IMR-90 (cell line): ENCODE data around the gene PDCD6IP. TPM values are rescaled to one million over a fixed set of nuclear protein-coding genes. Genes with fewer than 3 reads are reported as not detected.

Experiments used
- ATAC-seq: fragments of 200-7000 bp; cut with Tn5 transposase; 2 replicates; pipeline ENCODE4 v1.9.1; 2020; ENCODE audit warnings: low read depth, mild to moderate bottlenecking, moderate library complexity
- BruUV-seq: library from RNA; stranded (reverse); fragments of 400-500 nt; replicated peaks from 2 replicates; lab custom pipeline; 2021; lab: Mats Ljungman, UMichigan
- CTCF ChIA-PET: fragments of 300-600 bp; formaldehyde crosslinking; extraction: SDS; loops from one replicate; lab custom pipeline; 2021; ENCODE audit warnings: antibody characterized with exemption; lab: Yijun Ruan, JAX
- POLR2A ChIA-PET: fragments of 300-600 bp; sonication (Branson Sonifier 250); formaldehyde crosslinking; loops from one replicate; lab custom pipeline; 2022; ENCODE audit warnings: antibody characterized with exemption; ENCODE audit not compliant: unreplicated experiment; lab: Charles Lee
- DNase-seq: peaks from one replicate; pipeline ENCODE4 v3.0.0; 2013
- H2AFZ ChIP-seq: replicated peaks from 2 replicates; pipeline ENCODE3; 2013; ENCODE audit warnings: low read length, mild to moderate bottlenecking; ENCODE audit not compliant: poor library complexity
- H2AK5ac ChIP-seq: 2 replicates; pipeline ENCODE4 v1.6.1; 2013; ENCODE audit warnings: low read depth, low read length, inconsistent platforms
- H2AK9ac ChIP-seq: replicated peaks from 2 replicates; pipeline ENCODE3; 2013; ENCODE audit warnings: mild to moderate bottlenecking, low read depth, low read length, moderate library complexity; ENCODE audit not compliant: poor library complexity
- H2BK120ac ChIP-seq: 2 replicates; pipeline ENCODE4 v1.6.1; 2013; ENCODE audit warnings: low read depth, low read length, inconsistent platforms
- H2BK15ac ChIP-seq: 3 replicates; pipeline ENCODE4 v1.6.1; 2013; ENCODE audit warnings: low read depth, low read length, inconsistent platforms
- H2BK20ac ChIP-seq: 2 replicates; pipeline ENCODE4 v1.6.1; 2013; ENCODE audit warnings: low read depth, mild to moderate bottlenecking, inconsistent platforms, low read length, moderate library complexity
- H2BK5ac ChIP-seq: 2 replicates; pipeline ENCODE4 v1.6.1; 2013; ENCODE audit warnings: mild to moderate bottlenecking, low read depth, low read length, inconsistent platforms; ENCODE audit not compliant: poor library complexity, severe bottlenecking
- H3K14ac ChIP-seq: replicated peaks from 2 replicates; pipeline ENCODE4 v1.6.1; 2013; ENCODE audit warnings: low read depth, low read length, inconsistent platforms
- H3K18ac ChIP-seq: 2 replicates; pipeline ENCODE4 v1.6.1; 2013; ENCODE audit warnings: low read depth, low read length, control low read depth
- H3K23ac ChIP-seq: 2 replicates; pipeline ENCODE4 v1.6.1; 2013; ENCODE audit warnings: low read depth, low read length, inconsistent platforms
- H3K27ac ChIP-seq: 2 replicates; pipeline ENCODE4 v1.5.1; 2013; ENCODE audit warnings: mild to moderate bottlenecking, control low read depth, low read length; ENCODE audit not compliant: insufficient read depth
- H3K27me3 ChIP-seq: 2 replicates; pipeline ENCODE4 v1.6.1; 2013; ENCODE audit warnings: low read length; ENCODE audit not compliant: control insufficient read depth, insufficient read depth
- H3K36me3 ChIP-seq: 2 replicates; pipeline ENCODE4 v1.6.1; 2013; ENCODE audit warnings: low read length, mixed read lengths; ENCODE audit not compliant: control insufficient read depth, insufficient read depth
- H3K4ac ChIP-seq: 2 replicates; pipeline ENCODE4 v1.6.1; 2013; ENCODE audit warnings: low read depth, low read length, inconsistent platforms
- H3K4me1 ChIP-seq: 2 replicates; pipeline ENCODE4 v1.6.1; 2013; ENCODE audit warnings: low read length, mixed read lengths; ENCODE audit not compliant: control insufficient read depth, insufficient read depth
- H3K4me2 ChIP-seq: 2 replicates; pipeline ENCODE4 v1.6.1; 2013; ENCODE audit warnings: low read depth, mild to moderate bottlenecking, control low read depth, low read length, moderate library complexity
- H3K4me3 ChIP-seq: 2 replicates; pipeline ENCODE4 v1.5.1; 2013; ENCODE audit warnings: low read depth, mild to moderate bottlenecking, control low read depth, low read length, moderate library complexity; ENCODE audit not compliant: insufficient read depth
- H3K56ac ChIP-seq: 2 replicates; pipeline ENCODE4 v1.6.1; 2013; ENCODE audit warnings: low read length, inconsistent platforms; ENCODE audit not compliant: insufficient read depth; ENCODE audit errors: extremely low read depth
- H3K79me1 ChIP-seq, 2 experiments: 2 replicates each; pipeline ENCODE4 v1.6.1; 2013; ENCODE audit warnings: low read length in 2 of 2, inconsistent platforms in 1 of 2, low read depth in 1 of 2
- H3K9ac ChIP-seq: 2 replicates; pipeline ENCODE4 v1.6.1; 2013; ENCODE audit warnings: low read depth, low read length, control low read depth
- H3K9me1 ChIP-seq: 2 replicates; pipeline ENCODE4 v1.6.1; 2013; ENCODE audit warnings: low read length, inconsistent platforms; ENCODE audit not compliant: insufficient read depth
- H3K9me3 ChIP-seq: 2 replicates; pipeline ENCODE4 v1.6.1; 2013; ENCODE audit warnings: low read length; ENCODE audit not compliant: control insufficient read depth, insufficient read depth
- H4K20me1 ChIP-seq: 2 replicates; pipeline ENCODE4 v1.6.1; 2013; ENCODE audit warnings: low read length, inconsistent platforms; ENCODE audit not compliant: insufficient read depth
- H4K5ac ChIP-seq: 2 replicates; pipeline ENCODE4 v1.6.1; 2013; ENCODE audit warnings: mild to moderate bottlenecking, low read depth, low read length, control low read depth
- H4K8ac ChIP-seq, 2 experiments: 2 replicates each; pipeline ENCODE4 v1.6.1; 2013; ENCODE audit warnings: low read depth in 2 of 2, low read length in 2 of 2, control low read depth in 1 of 2, inconsistent platforms in 1 of 2
- H4K91ac ChIP-seq: 2 replicates; pipeline ENCODE4 v1.6.1; 2013; ENCODE audit warnings: low read depth, low read length, inconsistent platforms; ENCODE audit not compliant: insufficient read depth
- BHLHE40 ChIP-seq: fragments of 150-350 bp; IDR thresholded peaks from 2 replicates; pipeline ENCODE4 v1.6.1; 2016; ENCODE audit warnings: mild to moderate bottlenecking, low read depth, low read length
- CEBPB ChIP-seq: IDR thresholded peaks from 2 replicates; pipeline ENCODE4 v1.6.1; 2012; ENCODE audit warnings: low read depth, low read length, improper control_type of control experiment
- CHD1 ChIP-seq: IDR thresholded peaks from 2 replicates; pipeline ENCODE4 v1.6.1; 2012; ENCODE audit warnings: low read depth, low read length, improper control_type of control experiment
- FOS ChIP-seq: fragments of 150-350 bp; IDR thresholded peaks from 2 replicates; pipeline ENCODE4 v1.6.1; 2016; ENCODE audit warnings: low read depth, low read length
- MAFK ChIP-seq: IDR thresholded peaks from 2 replicates; pipeline ENCODE4 v1.6.1; 2012; ENCODE audit warnings: low read depth, low read length, improper control_type of control experiment
- MXI1 ChIP-seq: IDR thresholded peaks from 2 replicates; pipeline ENCODE4 v1.6.1; 2012; ENCODE audit warnings: low read depth, mild to moderate bottlenecking, low read length, moderate library complexity, borderline replicate concordance
- RAD21 ChIP-seq: IDR thresholded peaks from 2 replicates; pipeline ENCODE4 v1.6.1; 2012; ENCODE audit warnings: low read length, improper control_type of control experiment
- RCOR1 ChIP-seq: IDR thresholded peaks from 2 replicates; pipeline ENCODE4 v1.6.1; 2012; ENCODE audit warnings: mild to moderate bottlenecking, low read length, improper control_type of control experiment; ENCODE audit not compliant: insufficient replicate concordance
- whole genome bisulfite sequencing, 2 experiments: methylation state at CpG; one replicate each; pipeline versions ENCODE4 v1.1.5 to v1.1.7; 2013; ENCODE audit warnings: missing lambda C conversion rate in 2 of 2; ENCODE audit not compliant: insufficient read length in 1 of 2; ENCODE audit errors: extremely low coverage in 2 of 2; 5-methylcytosine and 5-hydroxymethylcytosine counted together
- dilution Hi-C: fragments of 300-500 bp; cut with HindIII; formaldehyde crosslinking; loops from one replicate; pipeline ENCODE4 v1.14.3; 2018; ENCODE audit warnings: low sequenced_read_pairs; ENCODE audit not compliant: unreplicated experiment
- in situ Hi-C: fragments of 300-500 bp; cut with MboI; formaldehyde crosslinking; loops from 3 replicates; pipeline ENCODE4 v1.14.3; 2019; ENCODE audit warnings: low sequenced_read_pairs, inconsistent platforms, mixed read lengths
- intact Hi-C: fragments of 100-400 bp; cut with micrococcal nuclease; formaldehyde crosslinking; loops from 2 replicates; pipeline ENCODE4 v1.10.0; 2022
- polyA plus RNA-seq, 3 experiments: library from polyadenylated mRNA; depleted of rRNA; stranded (reverse); fragments of >200 nt; gene quantifications; 2 replicates each; pipeline ENCODE4 v1.2.3, GENCODE V29; 2012; ENCODE audit warnings: low replicate concordance in 1 of 3
- total RNA-seq: library from RNA; depleted of rRNA; stranded (reverse); fragments of >200 nt; gene quantifications from 2 replicates; pipeline ENCODE4 v1.2.3, GENCODE V29; 2012
- TF ChIP-seq, protein P1 (sequence below): conservative IDR thresholded peaks from 2 replicates; pipeline ENCODE4 v1.5.1; 2012; ENCODE audit warnings: mild to moderate bottlenecking, low read depth, low read length, improper control_type of control experiment
- TF ChIP-seq, protein P2 (sequence below): fragments of 150-350 bp; IDR thresholded peaks from 2 replicates; pipeline ENCODE4 v1.6.1; 2016; ENCODE audit warnings: low read depth, mild to moderate bottlenecking, low read length, moderate library complexity, borderline replicate concordance

PDCD6IP gene
- total and polyA plus RNA-seq, 2 of the 4 experiments (the other 2 are of a cell fraction), result 68.1 to 78.3 TPM

DNA sequence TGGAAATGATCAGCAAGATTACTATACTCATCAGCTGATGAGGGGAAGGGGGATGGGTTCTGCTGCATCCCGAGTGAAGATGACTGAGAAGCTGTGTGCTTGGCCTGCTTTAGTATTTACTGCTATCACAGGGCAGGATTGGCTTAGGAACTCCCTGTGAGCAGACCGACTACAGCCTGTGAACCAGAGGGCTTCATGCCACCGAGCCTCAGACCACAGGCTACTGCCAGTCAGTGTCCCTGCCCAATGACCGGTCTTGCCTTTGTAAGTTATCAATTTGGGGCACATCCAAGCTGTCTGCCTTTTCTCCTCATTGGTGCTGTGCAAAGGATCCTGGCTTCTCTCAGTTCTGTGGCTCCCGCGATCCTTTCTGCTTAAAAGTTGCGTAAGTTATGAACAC, 71.5 kb downstream of the PDCD6IP start:
- Histone ChIP-seq H3K4me3 (no peak overlapping the region), H4K5ac (no peak overlapping the region), H3K9me1 (no peaks in the 10 kb centered on the region), H4K91ac (no peak overlapping the region), H2AK9ac (no peak overlapping the region), H2AK5ac (no peak overlapping the region), H3K56ac (no peak overlapping the region), H3K36me3 (peaks cover 13% of the 10 kb centered on the region), H3K9me3 (no peaks in the 10 kb centered on the region), H3K4ac (no peak overlapping the region), H3K14ac (no peak overlapping the region), H3K4me2 (no peak overlapping the region), H3K18ac (no peak overlapping the region), H3K9ac (no peak overlapping the region), H3K27me3 (no peaks in the 10 kb centered on the region), H3K79me1 (no peaks in the 10 kb centered on the region), H3K4me1 (no peaks in the 10 kb centered on the region), H2BK15ac (no peak overlapping the region), H2BK20ac (no peak overlapping the region), H2AFZ (no peak overlapping the region), H3K23ac (no peak overlapping the region), H4K20me1 (no peaks in the 10 kb centered on the region), H4K8ac (no peak overlapping the region), H3K27ac (no peak overlapping the region), H2BK5ac (no peak overlapping the region), H2BK120ac (no peak overlapping the region)
- no peak for TF ChIP-seq MAFK
- no peak for TF ChIP-seq MXI1
- TF ChIP-seq, protein P1, sequence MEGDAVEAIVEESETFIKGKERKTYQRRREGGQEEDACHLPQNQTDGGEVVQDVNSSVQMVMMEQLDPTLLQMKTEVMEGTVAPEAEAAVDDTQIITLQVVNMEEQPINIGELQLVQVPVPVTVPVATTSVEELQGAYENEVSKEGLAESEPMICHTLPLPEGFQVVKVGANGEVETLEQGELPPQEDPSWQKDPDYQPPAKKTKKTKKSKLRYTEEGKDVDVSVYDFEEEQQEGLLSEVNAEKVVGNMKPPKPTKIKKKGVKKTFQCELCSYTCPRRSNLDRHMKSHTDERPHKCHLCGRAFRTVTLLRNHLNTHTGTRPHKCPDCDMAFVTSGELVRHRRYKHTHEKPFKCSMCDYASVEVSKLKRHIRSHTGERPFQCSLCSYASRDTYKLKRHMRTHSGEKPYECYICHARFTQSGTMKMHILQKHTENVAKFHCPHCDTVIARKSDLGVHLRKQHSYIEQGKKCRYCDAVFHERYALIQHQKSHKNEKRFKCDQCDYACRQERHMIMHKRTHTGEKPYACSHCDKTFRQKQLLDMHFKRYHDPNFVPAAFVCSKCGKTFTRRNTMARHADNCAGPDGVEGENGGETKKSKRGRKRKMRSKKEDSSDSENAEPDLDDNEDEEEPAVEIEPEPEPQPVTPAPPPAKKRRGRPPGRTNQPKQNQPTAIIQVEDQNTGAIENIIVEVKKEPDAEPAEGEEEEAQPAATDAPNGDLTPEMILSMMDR, result no peak
- TF ChIP-seq RAD21, result no peak
- no peak for TF ChIP-seq RCOR1
- TF ChIP-seq BHLHE40, result no peak
- no peak; the same call in 1 of the 2 replicates for TF ChIP-seq CEBPB
- TF ChIP-seq CHD1, result no peak
- no peak for TF ChIP-seq FOS
- TF ChIP-seq, protein P2, sequence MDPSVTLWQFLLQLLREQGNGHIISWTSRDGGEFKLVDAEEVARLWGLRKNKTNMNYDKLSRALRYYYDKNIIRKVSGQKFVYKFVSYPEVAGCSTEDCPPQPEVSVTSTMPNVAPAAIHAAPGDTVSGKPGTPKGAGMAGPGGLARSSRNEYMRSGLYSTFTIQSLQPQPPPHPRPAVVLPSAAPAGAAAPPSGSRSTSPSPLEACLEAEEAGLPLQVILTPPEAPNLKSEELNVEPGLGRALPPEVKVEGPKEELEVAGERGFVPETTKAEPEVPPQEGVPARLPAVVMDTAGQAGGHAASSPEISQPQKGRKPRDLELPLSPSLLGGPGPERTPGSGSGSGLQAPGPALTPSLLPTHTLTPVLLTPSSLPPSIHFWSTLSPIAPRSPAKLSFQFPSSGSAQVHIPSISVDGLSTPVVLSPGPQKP, result no peak
- ChIA-PET POLR2A (no interaction called here), CTCF (no interaction called here)
- no peak for DNase-seq
- BruUV-seq, result no TSS peak
- intact Hi-C loops, result no loop called here
- dilution Hi-C loops, result no loop called here
- in situ Hi-C loops, result no loop called here
- no peak for ATAC-seq
- 100% methylated on average over 2 of the region's 7 CpGs; no CpG with 5 or more reads in 1 of the 2 experiments for WGBS, 2 experiments
